CD14-positive monocyte (primary cell): ENCODE data around the gene YPEL3. TPM values are rescaled to one million over a fixed set of nuclear protein-coding genes. Genes with fewer than 3 reads are reported as not detected.

ENCODE experiments used
- DNase-seq, 3 donors: peaks; one replicate each; pipeline ENCODE4 v3.0.0-alpha.2; 2011 to 2022
- H2AFZ ChIP-seq: 2 replicates; pipeline ENCODE4 v1.6.0; 2012; ENCODE audit warnings: mild to moderate bottlenecking, low read depth, low read length, inconsistent platforms; ENCODE audit not compliant: insufficient read depth, poor library complexity, severe bottlenecking
- H3K27ac ChIP-seq, 2 donors: 1 replicate in 1 of 2; 2 replicates in 1 of 2; pipeline ENCODE4 v1.5.1; 2012 to 2013; ENCODE audit warnings: low read length in 2 of 2, control low read depth in 1 of 2, inconsistent platforms in 1 of 2, low read depth in 1 of 2, mild to moderate bottlenecking in 1 of 2
- H3K27me3 ChIP-seq, 2 donors: one replicate each; pipeline versions ENCODE4 v1.6.0 to v1.6.1; 2011 to 2013; ENCODE audit warnings: low read length in 2 of 2; ENCODE audit not compliant: control insufficient read depth in 2 of 2, insufficient read depth in 2 of 2
- H3K36me3 ChIP-seq, 2 donors: replicated peaks in 1 of 2; 1 replicate in 1 of 2; 2 replicates in 1 of 2; pipeline versions ENCODE4 v1.5.1 to v1.6.1; 2012 to 2013; ENCODE audit warnings: low read length in 2 of 2, control low read depth in 1 of 2, inconsistent platforms in 1 of 2, mild to moderate bottlenecking in 1 of 2; ENCODE audit not compliant: insufficient read depth in 2 of 2, control insufficient read depth in 1 of 2
- H3K4me1 ChIP-seq, 2 donors: 1 replicate in 1 of 2; 2 replicates in 1 of 2; pipeline versions ENCODE4 v1.5.1 to v1.6.1; 2012 to 2013; ENCODE audit warnings: low read length in 2 of 2, control low read depth in 1 of 2, inconsistent platforms in 1 of 2, mild to moderate bottlenecking in 1 of 2, moderate library complexity in 1 of 2; ENCODE audit not compliant: insufficient read depth in 2 of 2, control insufficient read depth in 1 of 2
- H3K4me2 ChIP-seq: replicated peaks from 2 replicates; pipeline ENCODE3; 2012; ENCODE audit warnings: low read length, moderate library complexity, mild to moderate bottlenecking; ENCODE audit not compliant: poor library complexity, severe bottlenecking; ENCODE audit errors: extremely low read depth
- H3K4me3 ChIP-seq, 3 experiments: fragments of 200-600 bp in 1 of 3; sonication (generic) in 1 of 3; replicated peaks in 1 of 3; 1 replicate in 2 of 3; 2 replicates in 1 of 3; pipeline ENCODE4 v1.5.1; 2011 to 2013; ENCODE audit warnings: low read length in 3 of 3, mild to moderate bottlenecking in 3 of 3, control low read depth in 2 of 3, low read depth in 2 of 3, inconsistent platforms in 1 of 3, moderate library complexity in 1 of 3
- H3K79me2 ChIP-seq: 2 replicates; pipeline ENCODE4 v1.6.0; 2012; ENCODE audit warnings: mild to moderate bottlenecking, control low read depth, inconsistent platforms, low read length, moderate library complexity; ENCODE audit not compliant: insufficient read depth
- H3K9ac ChIP-seq: 2 replicates; pipeline ENCODE4 v1.6.0; 2017; ENCODE audit warnings: low read length, mild to moderate bottlenecking; ENCODE audit not compliant: insufficient read depth, poor library complexity, severe bottlenecking
- H3K9me3 ChIP-seq, 2 donors: replicated peaks in 1 of 2; 1 replicate in 1 of 2; 2 replicates in 1 of 2; pipeline versions ENCODE4 v1.5.1 to v1.6.1; 2012 to 2013; ENCODE audit warnings: low read length in 2 of 2, control low read depth in 1 of 2; ENCODE audit not compliant: control insufficient read depth in 1 of 2, insufficient read depth in 1 of 2
- H4K20me1 ChIP-seq: 2 replicates; pipeline ENCODE4 v1.6.0; 2012; ENCODE audit warnings: mild to moderate bottlenecking, low read length, control low read depth, moderate library complexity; ENCODE audit not compliant: insufficient read depth
- H3K27ac Mint-ChIP-seq, 7 donors: one replicate each; pipeline ENCODE4 v1.8.0; 2020; ENCODE audit warnings: mild to moderate bottlenecking in 7 of 7, mixed read lengths in 7 of 7, moderate library complexity in 6 of 7, inconsistent platforms in 2 of 7
- H3K27me3 Mint-ChIP-seq, 3 donors: one replicate each; pipeline ENCODE4 v1.8.0; 2021 to 2022; ENCODE audit warnings: low read depth in 3 of 3, mild to moderate bottlenecking in 3 of 3, mixed read lengths in 3 of 3, moderate library complexity in 3 of 3, inconsistent platforms in 1 of 3
- H3K36me3 Mint-ChIP-seq, 2 donors: one replicate each; pipeline ENCODE4 v1.8.0; 2020; ENCODE audit warnings: mixed read lengths in 2 of 2, inconsistent platforms in 1 of 2, mild to moderate bottlenecking in 1 of 2
- H3K4me1 Mint-ChIP-seq: one replicate; pipeline ENCODE4 v1.8.0; 2020; ENCODE audit warnings: mild to moderate bottlenecking, mixed read lengths
- H3K4me3 Mint-ChIP-seq, 2 donors: one replicate each; pipeline ENCODE4 v1.8.0; 2020; ENCODE audit warnings: mild to moderate bottlenecking in 2 of 2, mixed read lengths in 2 of 2, moderate library complexity in 1 of 2
- H3K9me3 Mint-ChIP-seq, 7 donors: one replicate each; pipeline ENCODE4 v1.8.0; 2020 to 2022; ENCODE audit warnings: mixed read lengths in 7 of 7, mild to moderate bottlenecking in 6 of 7, moderate library complexity in 6 of 7, inconsistent platforms in 2 of 7
- WGBS: methylation state at CpG from one replicate; pipeline ENCODE4 v1.1.5; 2013; ENCODE audit warnings: missing lambda C conversion rate; ENCODE audit not compliant: insufficient coverage; 5-methylcytosine and 5-hydroxymethylcytosine counted together
- intact Hi-C, 2 donors: fragments of 100-400 bp; cut with micrococcal nuclease; formaldehyde crosslinking; loops; one replicate each; pipeline versions ENCODE4 v1.15.0 to v1.15.1; 2023
- polyA plus RNA-seq, 3 donors: library from polyadenylated mRNA; depleted of rRNA in 1 of 3; unstranded in 2 of 3; stranded (reverse) in 1 of 3; fragments of 300-500 nt in 2 of 3; fragments of >200 nt in 1 of 3; fragmentation: Illumina TruSeq in 2 of 3; gene quantifications; 1 replicate in 2 of 3; 2 replicates in 1 of 3; pipeline ENCODE4 v1.2.3, GENCODE V29; 2012 to 2021
- TF ChIP-seq, protein P1 (sequence below): fragments of 200-600 bp; IDR thresholded peaks from one replicate; pipeline ENCODE4 v1.8.0; 2022; ENCODE audit warnings: antibody characterized with exemption, mild to moderate bottlenecking

Gene YPEL3
- polyA plus RNA-seq, 3 donors = 182 to 283 (median 235) TPM

DNA sequence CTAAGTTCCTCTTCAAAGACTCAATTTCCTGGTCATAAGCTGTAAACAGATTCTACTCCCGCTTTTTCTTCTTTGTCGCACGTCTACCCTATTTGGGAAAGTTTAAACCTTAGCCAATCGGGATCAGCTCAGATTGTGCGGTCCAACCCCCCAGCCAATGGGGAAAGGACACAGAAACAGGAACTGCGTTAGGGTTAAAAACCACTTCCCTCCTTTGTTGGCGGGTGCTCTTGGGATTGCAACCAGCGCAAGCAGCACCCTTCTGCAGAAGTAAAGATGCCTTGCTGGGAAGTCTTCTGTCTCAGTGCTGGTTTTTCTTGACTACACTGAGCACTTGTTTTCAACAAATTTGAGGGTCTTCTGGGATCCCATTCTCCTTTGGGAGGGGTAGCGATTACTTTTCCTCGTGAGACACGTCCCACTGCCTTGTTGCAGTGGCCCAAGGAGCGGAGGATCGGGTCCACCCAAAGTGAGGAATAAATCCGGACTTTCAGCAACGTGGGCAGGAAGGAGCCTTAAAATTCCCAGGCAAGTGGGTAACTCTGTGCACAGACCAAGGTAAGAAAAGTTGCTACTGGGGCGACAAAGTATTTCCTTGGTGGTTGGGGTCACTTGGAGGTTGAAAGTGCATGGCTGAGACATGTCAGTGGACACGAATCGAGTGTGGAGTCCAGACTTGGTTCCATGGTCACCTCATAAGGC is 1.0 kb upstream of the YPEL3 start:
- H3K27ac ChIP-seq = peak overlapping the region; percentile 65 to 89
- Mint-ChIP-seq H3K4me3 (peak overlapping the region; percentile 64 to 71), H3K27ac (peak overlapping the region; percentile 84 to 95 (median 92)), H3K36me3 (peaks cover 22 to 37% of the 10 kb centered on the region in 2 donors), H3K9me3 (peaks cover 34 to 60% (median 53%) of the 10 kb centered on the region in 7 donors), H3K4me1 (peaks cover 36% of the 10 kb centered on the region), H3K27me3 (peaks cover 2 to 4% (median 3%) of the 10 kb centered on the region in 3 donors)
- peak overlapping the region; percentile 98 for H3K4me2 ChIP-seq
- peaks cover 39 to 42% of the 10 kb centered on the region in 2 donors for H3K4me1 ChIP-seq
- peaks cover 54% of the 10 kb centered on the region in 2 donors for H3K9me3 ChIP-seq
- WGBS = 85% methylated on average over 17 of the region's 18 CpGs
- H3K27me3 ChIP-seq = no peaks in the 10 kb centered on the region
- peak; percentile 48 to 56 (median 50) for DNase-seq
- no peaks in the 10 kb centered on the region for H4K20me1 ChIP-seq
- H3K79me2 ChIP-seq = peaks cover 15% of the 10 kb centered on the region
- H3K36me3 ChIP-seq = peaks cover 12 to 13% of the 10 kb centered on the region in 2 donors
- intact Hi-C loops = no loop called here
- TF ChIP-seq, protein P1, sequence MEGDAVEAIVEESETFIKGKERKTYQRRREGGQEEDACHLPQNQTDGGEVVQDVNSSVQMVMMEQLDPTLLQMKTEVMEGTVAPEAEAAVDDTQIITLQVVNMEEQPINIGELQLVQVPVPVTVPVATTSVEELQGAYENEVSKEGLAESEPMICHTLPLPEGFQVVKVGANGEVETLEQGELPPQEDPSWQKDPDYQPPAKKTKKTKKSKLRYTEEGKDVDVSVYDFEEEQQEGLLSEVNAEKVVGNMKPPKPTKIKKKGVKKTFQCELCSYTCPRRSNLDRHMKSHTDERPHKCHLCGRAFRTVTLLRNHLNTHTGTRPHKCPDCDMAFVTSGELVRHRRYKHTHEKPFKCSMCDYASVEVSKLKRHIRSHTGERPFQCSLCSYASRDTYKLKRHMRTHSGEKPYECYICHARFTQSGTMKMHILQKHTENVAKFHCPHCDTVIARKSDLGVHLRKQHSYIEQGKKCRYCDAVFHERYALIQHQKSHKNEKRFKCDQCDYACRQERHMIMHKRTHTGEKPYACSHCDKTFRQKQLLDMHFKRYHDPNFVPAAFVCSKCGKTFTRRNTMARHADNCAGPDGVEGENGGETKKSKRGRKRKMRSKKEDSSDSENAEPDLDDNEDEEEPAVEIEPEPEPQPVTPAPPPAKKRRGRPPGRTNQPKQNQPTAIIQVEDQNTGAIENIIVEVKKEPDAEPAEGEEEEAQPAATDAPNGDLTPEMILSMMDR = no peak
- peak overlapping the region; percentile 64 for H3K9ac ChIP-seq
- peak overlapping the region in 1 of 3 experiments; percentile 97 for H3K4me3 ChIP-seq
- peak overlapping the region; percentile 74 for H2AFZ ChIP-seq

DNA sequence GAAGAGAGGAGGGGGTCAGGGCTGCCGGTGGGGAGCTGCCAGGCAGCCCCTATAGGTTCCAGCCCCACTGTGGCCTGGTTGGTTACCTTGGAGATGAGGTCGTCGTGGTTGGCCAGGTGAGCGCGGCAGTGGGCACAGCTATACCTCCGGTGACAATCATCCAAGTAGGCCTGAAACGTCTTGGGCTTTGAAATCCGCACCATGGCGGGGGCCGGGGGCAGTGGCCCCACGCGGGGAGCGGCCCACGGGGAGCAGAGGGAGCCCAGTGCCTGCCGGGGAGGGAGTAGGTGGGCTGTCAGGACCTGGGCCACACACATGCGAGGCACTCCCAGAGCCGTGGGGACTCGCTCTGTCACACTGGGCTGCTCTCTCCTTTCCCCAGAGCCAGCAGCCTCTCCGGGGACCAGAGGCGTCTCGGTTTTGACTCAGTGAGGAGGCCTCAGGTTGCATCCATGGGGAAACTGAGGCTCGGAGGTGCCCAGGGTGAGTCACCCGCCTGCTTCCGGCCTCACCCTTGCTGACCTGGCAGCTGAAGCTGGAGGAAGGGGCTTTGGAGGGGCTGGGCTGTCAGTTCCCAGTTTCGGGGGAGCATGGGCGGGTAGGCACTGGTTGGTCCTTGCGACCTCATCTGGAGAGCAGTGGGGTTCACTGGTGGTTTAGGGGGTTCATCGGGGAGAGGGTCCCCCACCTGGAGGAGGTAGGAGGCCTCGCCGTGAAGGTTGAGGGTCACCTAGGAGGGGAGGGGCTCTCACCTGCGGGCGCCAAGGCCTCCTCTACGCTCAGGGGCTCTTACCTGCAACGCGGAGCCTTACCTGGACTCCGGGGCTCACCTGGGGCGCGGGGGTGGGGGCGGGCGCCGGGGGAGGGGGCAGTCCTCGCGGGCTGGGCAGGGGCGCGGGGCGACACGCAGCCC is 591 bp downstream of the YPEL3 start:
- 20% methylated on average over 30 of the region's 47 CpGs for WGBS
- Mint-ChIP-seq H3K9me3 (peaks cover 22 to 44% (median 39%) of the 10 kb centered on the region in 7 donors), H3K4me1 (peaks cover 44% of the 10 kb centered on the region), H3K27me3 (peaks cover 0 to 4% (median 3%) of the 10 kb centered on the region in 3 donors), H3K4me3 (peak overlapping the region; percentile 87 to 94), H3K27ac (peak overlapping the region; percentile 86 to 96 (median 92)), H3K36me3 (peaks cover 22 to 37% of the 10 kb centered on the region in 2 donors)
- H3K4me2 ChIP-seq = peak overlapping the region; percentile 98
- H3K9ac ChIP-seq = peak overlapping the region; percentile 74
- H3K79me2 ChIP-seq = peaks cover 23% of the 10 kb centered on the region
- H3K9me3 ChIP-seq = peaks cover 39% of the 10 kb centered on the region in 2 donors
- H3K36me3 ChIP-seq = peaks cover 12 to 13% of the 10 kb centered on the region in 2 donors
- TF ChIP-seq, protein P1 = no peak
- H3K4me3 ChIP-seq = peak overlapping the region; percentile 84 to 97 (median 86)
- H2AFZ ChIP-seq = peak overlapping the region; percentile 43
- peak overlapping the region; percentile 47 to 87 for H3K27ac ChIP-seq
- H3K27me3 ChIP-seq = no peaks in the 10 kb centered on the region
- intact Hi-C loops = no loop called here
- peak in 2 of 3 donors; percentile 44 to 60 for DNase-seq
- no peaks in the 10 kb centered on the region for H4K20me1 ChIP-seq
- peaks cover 52 to 58% of the 10 kb centered on the region in 2 donors for H3K4me1 ChIP-seq
